ENCODE data around the gene ZC3H6.

- TF ChIP-seq CTCF (tag by site-specific recombination; IDR thresholded peaks at IDR 0.05) (no peak), AEBP2 (tag by site-specific recombination; IDR thresholded peaks at IDR 0.05; ENCODE audit: borderline replicate concordance) (no peak), ZSCAN18 (tag by site-specific recombination; IDR thresholded peaks at IDR 0.05) (no peak), BCL11A (tag by site-specific recombination; IDR thresholded peaks at IDR 0.05; ENCODE audit: low read depth) (no peak), ZNF561 (tag by site-specific recombination; IDR thresholded peaks at IDR 0.05; ENCODE audit: borderline replicate concordance) (no peak), ZNF239 (tag by site-specific recombination; IDR thresholded peaks at IDR 0.05) (no peak), ZNF530 (tag by site-specific recombination; IDR thresholded peaks at IDR 0.05; ENCODE audit: low read depth) (no peak), ZNF510 (tag by site-specific recombination; IDR thresholded peaks at IDR 0.05; ENCODE audit: insufficient replicate concordance) (no peak), REST (tag by site-specific recombination; IDR thresholded peaks at IDR 0.05) (no peak), PRDM1 (tag by site-specific recombination; IDR thresholded peaks at IDR 0.05) (no peak), ZNF791 (tag by site-specific recombination; IDR thresholded peaks at IDR 0.05) (no peak)
These were observed 26.6 kb downstream of the ZC3H6 start for GRCh38 chr2:112301973-112302372.

Measured in HEK293 (cell line).